ENCODE measurements around the gene ATOH8.

Gene ATOH8

GRCh38 chr2:85718885-85719492 is 34.8 kb upstream of the ATOH8 start:
- DNase-seq, result no peak

DNA sequence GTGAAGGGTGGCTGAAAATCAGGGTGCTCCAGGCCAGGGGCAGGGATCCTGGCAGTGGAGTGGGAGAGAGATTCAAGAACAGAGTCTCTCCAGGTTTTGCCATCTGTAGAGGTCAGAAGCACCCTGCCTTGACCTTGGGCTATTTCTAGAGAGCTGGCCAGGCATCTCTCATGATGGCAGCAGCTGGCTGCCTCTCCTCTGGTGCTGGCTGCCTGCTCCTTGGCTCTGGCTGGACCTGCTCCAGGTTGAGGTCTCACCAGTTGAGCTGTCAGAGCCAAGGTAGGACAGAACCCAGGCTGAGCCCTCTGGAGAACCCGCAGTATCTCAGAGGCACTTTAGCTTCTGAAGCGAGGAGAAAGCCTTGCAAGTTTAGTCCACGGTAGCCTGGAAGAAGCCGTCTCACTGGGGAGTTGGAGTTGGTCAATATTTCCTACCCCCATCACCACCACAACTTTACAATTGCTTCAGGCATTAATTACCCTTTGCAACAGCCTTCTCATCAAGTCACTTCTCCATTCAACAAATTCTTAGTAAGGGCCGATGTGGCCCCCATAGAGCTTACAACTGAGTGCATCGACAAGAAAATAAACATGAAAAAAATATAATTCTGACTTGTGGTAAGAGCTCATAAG is 34.1 kb upstream of the ATOH8 start:
- no peak for DNase-seq

DNA sequence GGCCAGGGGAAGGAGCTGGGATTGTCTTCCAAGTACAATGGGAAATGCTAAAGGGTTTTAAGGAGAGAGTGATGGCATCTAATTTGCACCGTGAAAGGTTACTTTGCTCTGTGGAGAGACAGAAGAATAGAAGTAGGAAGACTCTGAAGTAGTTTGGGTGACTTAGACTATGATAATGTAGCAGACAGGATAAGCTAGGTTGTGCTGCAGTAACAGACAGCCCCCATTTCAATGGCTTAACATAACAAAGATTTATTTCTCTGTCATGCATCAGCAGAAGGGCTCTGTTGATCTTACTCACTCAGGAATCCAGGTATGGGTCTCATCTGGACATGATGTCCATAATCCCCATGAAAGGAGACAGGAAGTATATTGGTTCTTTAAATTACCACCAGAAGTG is 33.3 kb upstream of the ATOH8 start:
- no peak for DNase-seq

GRCh38 chr2:85721641-85722040 is 32.1 kb upstream of the ATOH8 start:
- DNase-seq, result no peak

GRCh38 chr2:85722519-85722918 is 31.3 kb upstream of the ATOH8 start:
- DNase-seq, result no peak

- DNase-seq, result no peak
These were observed 30.0 kb upstream of the ATOH8 start for GRCh38 chr2:85723707-85724360.

DNA sequence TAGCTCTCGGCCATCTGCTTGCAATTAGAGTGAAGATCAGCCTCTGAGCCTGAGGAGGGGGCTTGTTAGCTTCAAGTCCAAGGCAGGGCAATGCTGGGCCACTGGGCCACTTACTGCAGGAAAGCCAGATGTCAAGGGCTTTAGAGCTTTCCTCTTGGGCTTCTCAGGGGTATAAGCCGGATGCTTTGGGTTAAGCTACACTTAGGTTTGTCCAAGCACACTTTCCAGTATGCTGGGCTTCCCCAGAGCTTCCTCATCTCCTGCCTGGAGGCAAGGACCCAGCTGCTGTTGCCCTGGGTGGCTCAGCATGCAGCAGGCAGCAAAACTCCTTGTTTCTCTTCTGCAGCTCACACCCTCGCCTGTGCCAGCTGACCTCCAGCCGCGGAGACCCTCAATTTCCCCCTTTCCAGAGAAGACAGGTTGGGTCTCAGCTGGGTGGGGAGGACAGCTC is 29.0 kb upstream of the ATOH8 start:
- DNase-seq, result no peak

DNA sequence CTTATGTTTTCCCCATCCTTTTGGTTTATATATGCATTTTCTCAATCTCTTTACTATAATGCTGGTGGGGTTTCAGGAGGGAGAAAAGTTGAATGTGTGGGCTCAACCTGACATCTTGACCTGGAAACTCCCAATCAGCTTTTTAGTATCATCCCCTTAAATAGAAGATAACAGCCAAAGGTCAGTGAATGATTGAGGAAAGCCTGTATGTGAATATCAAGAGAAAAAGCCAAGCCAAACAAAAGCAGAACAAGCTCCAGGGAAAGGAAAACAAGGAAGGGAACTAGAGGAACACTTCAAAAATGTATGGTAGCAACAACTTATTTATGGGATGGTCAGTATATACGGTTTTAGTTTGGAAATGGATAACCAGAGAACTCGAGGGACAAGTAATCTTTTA is 28.3 kb upstream of the ATOH8 start:
- DNase-seq, result no peak

- no peak for DNase-seq
These were observed 26.0 kb upstream of the ATOH8 start for GRCh38 chr2:85727798-85728197.

GRCh38 chr2:85728342-85728741 is 25.4 kb upstream of the ATOH8 start:
- no peak for DNase-seq

- peak; percentile 49 to 66 for DNase-seq
These were observed 24.6 kb upstream of the ATOH8 start for GRCh38 chr2:85728883-85729824.

GRCh38 chr2:85729825-85730510 is 23.8 kb upstream of the ATOH8 start:
- DNase-seq, result no peak

DNA sequence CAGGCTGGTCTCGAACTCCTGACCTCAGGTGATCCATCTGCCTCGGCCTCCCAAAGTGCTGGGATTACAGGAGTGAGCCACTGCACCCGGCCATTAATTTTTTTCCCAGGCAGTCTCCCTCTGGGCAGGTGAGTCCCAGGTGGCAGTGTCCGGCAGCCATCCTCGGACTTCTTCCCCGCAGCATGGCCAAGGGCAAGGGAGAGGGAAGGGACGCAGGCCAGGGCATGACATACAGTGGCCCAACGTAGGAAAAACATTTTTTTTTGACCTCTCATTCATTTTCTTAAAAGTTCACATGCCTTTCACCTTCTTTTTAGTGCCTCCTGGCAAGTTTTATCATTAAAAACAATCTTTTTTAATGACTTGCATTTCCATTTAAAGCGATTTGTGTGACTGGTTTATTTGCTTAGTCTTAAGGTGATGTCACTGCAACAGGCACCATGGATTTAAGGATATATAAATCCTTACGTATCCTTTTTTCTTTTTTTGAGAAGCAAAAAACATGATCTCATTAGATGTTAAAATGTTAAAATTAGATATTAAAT is 23.0 kb upstream of the ATOH8 start:
- DNase-seq, result no peak

DNA sequence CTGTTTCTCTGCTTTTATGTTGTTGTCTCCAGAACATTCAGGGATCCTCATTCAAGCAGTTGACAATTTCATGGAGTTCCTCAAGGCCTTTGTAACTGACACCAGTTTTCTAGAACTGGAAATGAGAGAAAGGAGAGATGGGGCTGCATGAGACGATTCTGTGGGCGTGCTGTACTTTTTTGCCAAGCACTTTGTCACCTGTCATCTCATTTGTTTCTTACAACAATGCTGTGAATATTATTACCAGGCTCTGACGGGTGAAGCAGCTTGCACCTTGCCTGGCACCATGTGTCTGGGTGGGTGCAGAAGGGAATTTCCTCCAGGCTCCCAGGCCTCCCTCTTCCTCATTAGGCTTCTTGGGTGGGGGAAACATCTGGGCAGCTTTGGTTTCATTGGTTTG is 22.2 kb upstream of the ATOH8 start:
- no peak for DNase-seq

DNA sequence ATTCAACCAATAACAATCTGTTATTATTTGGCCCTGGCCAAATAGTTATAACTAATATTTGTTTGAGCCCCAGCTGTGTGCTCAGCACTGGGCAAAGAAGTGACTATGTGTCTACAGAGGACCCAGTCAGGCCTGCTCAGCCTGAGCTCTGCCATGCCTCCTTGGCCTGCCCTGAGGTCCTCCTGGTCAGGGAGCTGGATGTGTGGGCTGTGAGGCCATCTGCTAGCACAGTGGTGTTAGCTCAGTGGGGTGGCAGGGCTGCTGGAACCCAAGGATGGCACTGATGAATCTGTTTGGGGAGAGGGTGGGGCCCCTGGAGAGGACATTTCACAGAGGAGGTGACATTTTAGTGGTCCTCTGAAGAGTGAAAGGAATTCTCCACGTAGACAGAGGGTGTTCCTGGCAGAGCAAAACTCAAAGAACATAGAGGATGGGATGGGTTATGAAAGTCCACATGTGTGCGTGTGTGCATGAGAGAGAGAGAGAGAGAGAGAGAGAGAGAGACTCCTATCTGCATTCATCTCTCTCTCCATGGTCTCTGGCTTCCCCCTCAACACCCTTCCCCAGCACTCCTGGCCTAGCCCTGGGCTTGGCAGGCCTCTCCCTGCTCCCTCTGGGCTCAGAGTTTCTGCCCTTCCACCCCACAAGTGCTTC is 21.2 kb upstream of the ATOH8 start:
- no peak for DNase-seq

- DNase-seq, result peak; percentile 41 to 62
These were observed 20.4 kb upstream of the ATOH8 start for GRCh38 chr2:85733121-85733960.

GRCh38 chr2:85734015-85734414 is 19.8 kb upstream of the ATOH8 start:
- DNase-seq, result no peak

- DNase-seq, result no peak
These were observed 18.7 kb upstream of the ATOH8 start for GRCh38 chr2:85734942-85735608.

DNA sequence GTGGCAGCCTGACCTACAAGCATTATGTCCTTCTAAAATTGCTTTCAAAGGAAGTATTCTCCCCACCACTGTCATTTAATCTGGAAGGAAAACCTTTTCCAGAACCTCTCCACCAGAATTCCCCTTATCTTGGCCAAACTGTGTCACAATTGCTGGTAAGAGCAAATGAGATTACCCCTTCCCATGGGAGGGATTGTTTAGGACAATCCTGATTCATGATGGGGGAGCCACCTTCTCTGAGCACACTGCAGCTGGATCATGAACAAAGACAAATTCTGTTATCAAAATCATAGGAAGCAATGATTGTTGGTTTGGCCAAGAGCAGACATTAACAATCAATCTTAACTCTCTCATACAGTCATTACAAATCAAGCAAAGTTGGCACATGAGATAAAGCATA is 18.1 kb upstream of the ATOH8 start:
- DNase-seq, result no peak
